DND-41 (cell line): Measurements from ENCODE around the gene ZNF32.
A peak's percentile ranks its signal among the peaks of the same experiment; 100 is the strongest.

ENCODE experiments used
- ATAC-seq: fragments of 200-7000 bp; cut with Tn5 transposase; 3 replicates; pipeline ENCODE4 v1.9.1; 2021; ENCODE audit warnings: low read depth; ENCODE audit not compliant: insufficient read depth
- DNase-seq: peaks from one replicate; pipeline ENCODE4 v3.0.0-alpha.2; 2020
- H2AFZ ChIP-seq: 2 replicates; pipeline ENCODE4 v1.6.0; 2012; ENCODE audit warnings: low read depth, low read length
- H3K27ac ChIP-seq: 2 replicates; pipeline ENCODE4 v1.5.1; 2012; ENCODE audit warnings: low read length, inconsistent platforms
- H3K27me3 ChIP-seq: fragments of 200-600 bp; sonication (generic); 2 replicates; pipeline ENCODE4 v1.6.0; 2012; ENCODE audit warnings: low read length, mild to moderate bottlenecking, inconsistent platforms; ENCODE audit not compliant: insufficient read depth, poor library complexity
- H3K36me3 ChIP-seq: 2 replicates; pipeline ENCODE4 v1.5.1; 2012; ENCODE audit warnings: low read length, inconsistent platforms; ENCODE audit not compliant: insufficient read depth
- H3K4me1 ChIP-seq: 2 replicates; pipeline ENCODE4 v1.5.1; 2012; ENCODE audit warnings: mild to moderate bottlenecking, low read length; ENCODE audit not compliant: insufficient read depth
- H3K4me2 ChIP-seq: 2 replicates; pipeline ENCODE4 v1.6.0; 2012; ENCODE audit warnings: mild to moderate bottlenecking, moderate library complexity, low read length, inconsistent platforms; ENCODE audit not compliant: insufficient read depth
- H3K4me3 ChIP-seq, 2 experiments: fragments of 200-600 bp in 1 of 2; shearing (Covaris generic) in 1 of 2; 2 replicates each; pipeline ENCODE4 v1.5.1; 2012 to 2016; ENCODE audit warnings: inconsistent platforms in 2 of 2, low read length in 2 of 2, mild to moderate bottlenecking in 2 of 2, low read depth in 1 of 2, moderate library complexity in 1 of 2
- H3K79me2 ChIP-seq: 2 replicates; pipeline ENCODE4 v1.6.0; 2012; ENCODE audit warnings: low read length, inconsistent platforms; ENCODE audit not compliant: insufficient read depth
- H3K9ac ChIP-seq: 2 replicates; pipeline ENCODE4 v1.6.0; 2012; ENCODE audit warnings: low read depth, mild to moderate bottlenecking, inconsistent platforms, low read length, moderate library complexity
- H3K9me3 ChIP-seq: 2 replicates; pipeline ENCODE4 v1.5.1; 2012; ENCODE audit warnings: low read length, moderate library complexity, mild to moderate bottlenecking, inconsistent platforms; ENCODE audit not compliant: insufficient read depth, severe bottlenecking
- H4K20me1 ChIP-seq: 2 replicates; pipeline ENCODE4 v1.6.0; 2012; ENCODE audit warnings: low read length; ENCODE audit not compliant: insufficient read depth
- CTCF ChIP-seq: IDR thresholded peaks from 2 replicates; pipeline ENCODE4 v1.5.1; 2012; ENCODE audit warnings: borderline replicate concordance, low read length, moderate library complexity, mild to moderate bottlenecking; ENCODE audit not compliant: poor library complexity, severe bottlenecking; ENCODE audit errors: extremely low read depth
- EZH2 ChIP-seq: IDR thresholded peaks from 3 replicates; pipeline ENCODE4 v1.6.1; 2012; ENCODE audit warnings: borderline replicate concordance, low read depth, mild to moderate bottlenecking, moderate library complexity, low read length, inconsistent platforms; ENCODE audit not compliant: severe bottlenecking

The ZNF32 gene

GRCh38 chr10:43674553-43675210, 26.0 kb upstream of the ZNF32 start:
- TF ChIP-seq CTCF = no peak
- TF ChIP-seq EZH2 = no peak
- Histone ChIP-seq H3K36me3 (no peaks in the 10 kb centered on the region), H3K4me2 (no peak overlapping the region), H3K4me1 (no peaks in the 10 kb centered on the region), H3K27ac (no peak overlapping the region), H3K9me3 (no peaks in the 10 kb centered on the region), H3K79me2 (no peaks in the 10 kb centered on the region), H3K27me3 (peaks cover 11% of the 10 kb centered on the region), H3K4me3 (no peak overlapping the region), H2AFZ (no peak overlapping the region), H4K20me1 (no peaks in the 10 kb centered on the region), H3K9ac (no peak overlapping the region)
- ATAC-seq (no peak), DNase-seq (no peak)

GRCh38 chr10:43673471-43673870, 24.8 kb upstream of the ZNF32 start:
- no peak overlapping the region for H3K4me3 ChIP-seq
- TF ChIP-seq EZH2 (no peak), CTCF (no peak)
- H2AFZ ChIP-seq = no peak overlapping the region
- no peak overlapping the region for H3K9ac ChIP-seq
- H3K4me1 ChIP-seq = no peaks in the 10 kb centered on the region
- H4K20me1 ChIP-seq = no peaks in the 10 kb centered on the region
- ATAC-seq = no peak
- H3K27me3 ChIP-seq = peaks cover 11% of the 10 kb centered on the region
- H3K9me3 ChIP-seq = no peaks in the 10 kb centered on the region
- H3K27ac ChIP-seq = no peak overlapping the region
- H3K4me2 ChIP-seq = no peak overlapping the region
- no peak for DNase-seq
- no peaks in the 10 kb centered on the region for H3K79me2 ChIP-seq
- H3K36me3 ChIP-seq = no peaks in the 10 kb centered on the region

GRCh38 chr10:43671659-43672531, 23.2 kb upstream of the ZNF32 start:
- no peak overlapping the region for H3K4me2 ChIP-seq
- H3K79me2 ChIP-seq = no peaks in the 10 kb centered on the region
- ATAC-seq (peak; percentile 85), DNase-seq (peak; percentile 50)
- no peaks in the 10 kb centered on the region for H3K36me3 ChIP-seq
- H3K4me3 ChIP-seq = no peak overlapping the region
- H3K4me1 ChIP-seq = no peaks in the 10 kb centered on the region
- TF ChIP-seq CTCF (peak; percentile 89), EZH2 (no peak)
- no peak overlapping the region for H3K27ac ChIP-seq
- no peaks in the 10 kb centered on the region for H4K20me1 ChIP-seq
- peaks cover 11% of the 10 kb centered on the region for H3K27me3 ChIP-seq
- no peak overlapping the region for H2AFZ ChIP-seq
- no peak overlapping the region for H3K9ac ChIP-seq
- H3K9me3 ChIP-seq = no peaks in the 10 kb centered on the region
